ENCODE data around the gene DGCR2. TPM values are rescaled to one million over a fixed set of nuclear protein-coding genes. Genes with fewer than 3 reads are reported as not detected.
A peak's percentile ranks its signal among the peaks of the same experiment; 100 is the strongest.

The DGCR2 gene
- total and polyA plus RNA-seq, 2 experiments from 2014 or later = 18.5 to 83.0 TPM

GRCh38 chr22:19120829-19121630, 1.2 kb downstream of the DGCR2 start:
- peak overlapping the region; percentile 93 for H3K4me2 ChIP-seq
- H3K4me3 ChIP-seq = peak overlapping the region; percentile 96
- Mint-ChIP-seq H3K36me3 (ENCODE audit: low read depth) (no peaks in the 10 kb centered on the region; the same call in 2 of the 3 replicates), H3K27me3 (ENCODE audit: insufficient read depth, low read depth, poor library complexity) (peaks cover 22% of the 10 kb centered on the region), H3K4me3 (peak overlapping the region; percentile 90), H3K27ac (peak overlapping the region; percentile 56; the same call in 1 of the 2 replicates), H3K4me1 (peaks cover 29% of the 10 kb centered on the region), H3K9me3 (no peaks in the 10 kb centered on the region)
- peaks cover 16% of the 10 kb centered on the region for H3K4me1 ChIP-seq (ENCODE audit: insufficient read depth)
- no peaks in the 10 kb centered on the region for H3K9me2 ChIP-seq (ENCODE audit: insufficient read depth)
- DNase-seq (ENCODE audit: low spot score) = peak; percentile 60
- H4K20me1 ChIP-seq (replicated peaks; ENCODE audit: insufficient read depth) = peaks cover 38% of the 10 kb centered on the region
- H3K79me2 ChIP-seq (replicated peaks; ENCODE audit: insufficient read depth) = peaks cover 57% of the 10 kb centered on the region
- TF ChIP-seq CTCF (conservative IDR thresholded peaks at IDR 0.05; ENCODE audit: low read depth in 2 of 2) (no peak), POLR2AphosphoS5 (IDR thresholded peaks at IDR 0.05; ENCODE audit: low read depth) (no peak), EZH2 (IDR thresholded peaks at IDR 0.05; ENCODE audit: low read depth, unreplicated experiment) (no peak), EZH2phosphoT487 (IDR thresholded peaks at IDR 0.05; ENCODE audit: unreplicated experiment) (no peak), JUNB (IDR thresholded peaks at IDR 0.05; ENCODE audit: unreplicated experiment) (no peak), STAT1 (IDR thresholded peaks at IDR 0.05; ENCODE audit: unreplicated experiment) (no peak), NANOG (IDR thresholded peaks at IDR 0.05; ENCODE audit: borderline replicate concordance) (no peak), CREB1 (CRISPR knock-in tag; IDR thresholded peaks at IDR 0.05; ENCODE audit: low read depth) (no peak), ZNF114 (CRISPR knock-in tag; IDR thresholded peaks at IDR 0.05) (no peak), ZNF331 (CRISPR knock-in tag; IDR thresholded peaks at IDR 0.05; ENCODE audit: low read depth) (no peak), ETS1 (IDR thresholded peaks at IDR 0.05) (no peak), REST (IDR thresholded peaks at IDR 0.05; ENCODE audit: unreplicated experiment) (no peak), ZNF462 (CRISPR knock-in tag; IDR thresholded peaks at IDR 0.05) (no peak)
- H3K27me3 ChIP-seq (ENCODE audit: insufficient read depth) = no peaks in the 10 kb centered on the region
- no peak overlapping the region for H2AFZ ChIP-seq
- ATAC-seq = peak; percentile 10
- H3F3A ChIP-seq (replicated peaks; ENCODE audit: low read depth) = peaks cover 4% of the 10 kb centered on the region; the same call in 1 of the 2 replicates
- no peak overlapping the region for H3K27ac ChIP-seq (ENCODE audit: low read depth)
- H3K36me3 ChIP-seq (ENCODE audit: insufficient read depth) = no peaks in the 10 kb centered on the region

Measured in GM23338 (cell line).